K562 (cell line): ENCODE data around the gene EEF1AKMT4. TPM values are rescaled to one million over a fixed set of nuclear protein-coding genes. Genes with fewer than 3 reads are reported as not detected.

Source experiments
- ARID2 ChIP-seq: fragments of 450-650 bp; IDR thresholded peaks from 2 replicates; pipeline ENCODE4 v1.6.1; 2017; ENCODE audit warnings: antibody characterized with exemption, mild to moderate bottlenecking
- CHCHD3 ChIP-seq: fragments of 250-450 bp; sonication (Bioruptor Pico); IDR thresholded peaks from 2 replicates; pipeline ENCODE4 v2.1.2; 2022; ENCODE audit warnings: mild to moderate bottlenecking
- GABPA ChIP-seq: fragments of 200-800 bp; sonication (Bioruptor generic); conservative IDR thresholded peaks from 2 replicates; pipeline ENCODE4 v1.6.1; 2016; ENCODE audit warnings: low read depth, missing genetic modification characterization, missing compliant biosample characterization
- GTF2A2 ChIP-seq: IDR thresholded peaks from 2 replicates; pipeline ENCODE4 v1.6.1; 2016; ENCODE audit warnings: mild to moderate bottlenecking, missing genetic modification characterization, missing compliant biosample characterization
- HBP1 ChIP-seq: fragments of 450-650 bp; formaldehyde crosslinking; IDR thresholded peaks from 2 replicates; pipeline ENCODE4 v1.4.0; 2022; ENCODE audit warnings: missing genetic modification characterization
- HES1 ChIP-seq: fragments of 450-650 bp; IDR thresholded peaks from 2 replicates; pipeline ENCODE4 v1.6.1; 2016; ENCODE audit warnings: low read depth, mild to moderate bottlenecking, moderate library complexity
- POLR2A ChIP-seq: fragments of 450-650 bp; conservative IDR thresholded peaks from 2 replicates; pipeline ENCODE4 v1.6.1; 2016
- POLR2G ChIP-seq: fragments of 200-400 bp; formaldehyde crosslinking; IDR thresholded peaks from 2 replicates; pipeline ENCODE4 v1.6.1; 2017; ENCODE audit warnings: low read depth, mild to moderate bottlenecking, antibody characterized with exemption, low read length, moderate library complexity
- RBM34 ChIP-seq: fragments of 200-400 bp; formaldehyde crosslinking; IDR thresholded peaks from 2 replicates; pipeline ENCODE4 v1.6.1; 2018; ENCODE audit warnings: low read length, borderline replicate concordance; ENCODE audit not compliant: insufficient read depth
- SLC30A9 ChIP-seq: fragments of 250-450 bp; sonication (Bioruptor Pico); IDR thresholded peaks from 2 replicates; pipeline ENCODE4 v1.8.0; 2022; ENCODE audit warnings: mild to moderate bottlenecking, moderate library complexity
- SRSF1 ChIP-seq: fragments of 200-400 bp; formaldehyde crosslinking; IDR thresholded peaks from 2 replicates; pipeline ENCODE4 v1.6.1; 2017; ENCODE audit warnings: mild to moderate bottlenecking, low read depth, low read length, moderate library complexity
- TRIM24 ChIP-seq, 2 experiments: fragments of 450-650 bp; IDR thresholded peaks; 2 replicates each; pipeline ENCODE4 v1.6.1; 2016
- ZBTB11 ChIP-seq, 3 experiments: fragments of 200-800 bp in 1 of 3; fragments of 250-450 bp in 1 of 3; fragments of 450-650 bp in 1 of 3; sonication (Bioruptor Pico) in 1 of 3; sonication (Bioruptor generic) in 1 of 3; formaldehyde crosslinking in 1 of 3; IDR thresholded peaks; 2 replicates each; pipeline versions ENCODE4 v1.6.1 to v1.8.0; 2016 to 2022; ENCODE audit warnings: mild to moderate bottlenecking in 2 of 3, missing genetic modification characterization in 2 of 3, missing compliant biosample characterization in 1 of 3, moderate library complexity in 1 of 3
- ZBTB26 ChIP-seq: fragments of 450-650 bp; formaldehyde crosslinking; IDR thresholded peaks from 2 replicates; pipeline ENCODE4 v1.4.0; 2022; ENCODE audit warnings: missing genetic modification characterization
- ZC3H11A ChIP-seq: IDR thresholded peaks from 2 replicates; pipeline ENCODE4 v1.6.1; 2012; ENCODE audit warnings: low read depth, low read length, improper control_type of control experiment
- ZFP36 ChIP-seq: fragments of 150-350 bp; IDR thresholded peaks from 2 replicates; pipeline ENCODE4 v1.6.1; 2018; ENCODE audit warnings: low read length, low read depth; ENCODE audit not compliant: partially characterized antibody
- ZNF311 ChIP-seq: fragments of 250-450 bp; sonication (Bioruptor Pico); IDR thresholded peaks from 2 replicates; pipeline ENCODE4 v1.4.0; 2020; ENCODE audit warnings: mild to moderate bottlenecking, moderate library complexity
- ZNF589 ChIP-seq: fragments of 200-800 bp; sonication (Bioruptor generic); IDR thresholded peaks from 2 replicates; pipeline ENCODE4 v1.6.1; 2016; ENCODE audit warnings: low read depth, missing genetic modification characterization, missing compliant biosample characterization
- polyA plus RNA-seq, 8 experiments: library from polyadenylated mRNA; depleted of rRNA in 4 of 8; stranded (reverse) in 5 of 8; unstranded in 3 of 8; fragments of >200 nt; fragmentation: Nextera tagmentation in 2 of 8; fragmentation: Illumina TruSeq in 1 of 8; extraction: Ambion mirVana in 2 of 8; extraction: Trizol in 1 of 8; gene quantifications; 2 replicates each; pipeline versions ENCODE4 v1.2.1 to v1.2.3, GENCODE V29; 2011 to 2014; ENCODE audit warnings: inconsistent platforms in 1 of 8, missing spikeins in 1 of 8
- total RNA-seq, 7 experiments: library from RNA; depleted of rRNA in 6 of 7; stranded (reverse); fragments of >200 nt in 6 of 7; fragmentation: Illumina TruSeq in 2 of 7; extraction: Trizol in 2 of 7; gene quantifications; 2 replicates each; pipeline versions ENCODE4 v1.2.1 to v1.2.3, GENCODE V29; 2011 to 2021; ENCODE audit warnings: low replicate concordance in 1 of 7

EEF1AKMT4 gene
- total and polyA plus RNA-seq, 9 of the 15 experiments (the other 6 are each of a cell fraction or from before 2014, with no cell fraction given) = 10.3 to 49.4 (median 18.9) TPM

- TF ChIP-seq TRIM24 (IDR thresholded peaks at IDR 0.05) = no peak
- no peak for TF ChIP-seq ZFP36
- TF ChIP-seq ZBTB11 (CRISPR knock-in tag; IDR thresholded peaks at IDR 0.05) = peak in 1 of 3 experiments; percentile 18; a peak in 1 of 6 replicates
- TF ChIP-seq ZNF589 (CRISPR knock-in tag) = no peak
- no peak for TF ChIP-seq GTF2A2 (tag)
- no peak for TF ChIP-seq ZBTB26 (CRISPR knock-in tag)
- TF ChIP-seq ARID2 = no peak
- no peak for TF ChIP-seq ZC3H11A
- TF ChIP-seq HES1 = no peak
- no peak for TF ChIP-seq HBP1 (CRISPR knock-in tag)
- no peak for TF ChIP-seq SRSF1
- no peak for TF ChIP-seq POLR2A
- no peak for TF ChIP-seq ZNF311 (CRISPR knock-in tag)
- TF ChIP-seq GABPA (tag) = no peak
- peak; percentile 34; the same call in 1 of the 2 replicates for TF ChIP-seq POLR2G
- TF ChIP-seq SLC30A9 (CRISPR knock-in tag) = no peak
- no peak for TF ChIP-seq RBM34
- no peak for TF ChIP-seq CHCHD3 (CRISPR knock-in tag)
Observed at GRCh38 chr3:184259878-184260723, 10.6 kb downstream of the EEF1AKMT4 start (continued).
